H9 (cell line): ENCODE results near the gene SHMT1. TPM values are rescaled to one million over a fixed set of nuclear protein-coding genes. Genes with fewer than 3 reads are reported as not detected.

Source experiments
- DNase-seq: peaks from one replicate; pipeline ENCODE4 v3.0.0-alpha.2; 2017
- H2AFZ ChIP-seq: one replicate; pipeline ENCODE4 v1.6.1; 2013; ENCODE audit warnings: mild to moderate bottlenecking, low read length, control low read depth, moderate library complexity
- H2AK5ac ChIP-seq: 2 replicates; pipeline ENCODE4 v1.6.1; 2013; ENCODE audit warnings: low read length, control low read depth, mixed read lengths; ENCODE audit not compliant: insufficient read length
- H2BK120ac ChIP-seq: one replicate; pipeline ENCODE4 v1.6.1; 2013; ENCODE audit warnings: low read depth, mild to moderate bottlenecking, low read length, control low read depth, inconsistent platforms; ENCODE audit not compliant: poor library complexity, severe bottlenecking
- H2BK12ac ChIP-seq: 2 replicates; pipeline ENCODE4 v1.6.1; 2013; ENCODE audit warnings: low read length, control low read depth, mixed read lengths, low read depth; ENCODE audit not compliant: insufficient read length
- H2BK15ac ChIP-seq: 2 replicates; pipeline ENCODE4 v1.6.1; 2013; ENCODE audit warnings: low read depth, low read length, control low read depth
- H2BK20ac ChIP-seq: one replicate; pipeline ENCODE4 v1.6.1; 2013; ENCODE audit warnings: low read depth, mild to moderate bottlenecking, low read length, control low read depth, inconsistent platforms; ENCODE audit not compliant: poor library complexity, severe bottlenecking
- H2BK5ac ChIP-seq: 2 replicates; pipeline ENCODE4 v1.6.1; 2013; ENCODE audit warnings: low read length, control low read depth, mixed read lengths; ENCODE audit not compliant: insufficient read length
- H3K14ac ChIP-seq: 2 replicates; pipeline ENCODE4 v1.6.1; 2013; ENCODE audit warnings: low read length, control low read depth; ENCODE audit not compliant: insufficient read depth
- H3K18ac ChIP-seq: 2 replicates; pipeline ENCODE4 v1.6.1; 2013; ENCODE audit warnings: low read depth, mild to moderate bottlenecking, mixed read lengths, low read length, control low read depth; ENCODE audit not compliant: insufficient read length
- H3K23ac ChIP-seq: 2 replicates; pipeline ENCODE4 v1.6.1; 2013; ENCODE audit warnings: low read length, control low read depth, mixed read lengths, low read depth; ENCODE audit not compliant: insufficient read length
- H3K23me2 ChIP-seq: 2 replicates; pipeline ENCODE4 v1.6.1; 2013; ENCODE audit warnings: low read depth, mild to moderate bottlenecking, mixed read lengths, low read length, control low read depth; ENCODE audit not compliant: insufficient read length, poor library complexity, severe bottlenecking
- H3K27ac ChIP-seq: 2 replicates; pipeline ENCODE4 v1.5.1; 2013; ENCODE audit warnings: low read length, control low read depth, mixed read lengths, low read depth; ENCODE audit not compliant: insufficient read length
- H3K27me3 ChIP-seq: 2 replicates; pipeline ENCODE4 v1.6.1; 2013; ENCODE audit warnings: low read length, control low read depth, inconsistent platforms; ENCODE audit not compliant: insufficient read depth
- H3K4ac ChIP-seq: 2 replicates; pipeline ENCODE4 v1.6.1; 2013; ENCODE audit warnings: low read depth, mild to moderate bottlenecking, control low read depth, inconsistent platforms, low read length, moderate library complexity
- H3K4me1 ChIP-seq: 2 replicates; pipeline ENCODE4 v1.6.1; 2013; ENCODE audit warnings: low read length, control low read depth, inconsistent platforms; ENCODE audit not compliant: insufficient read depth
- H3K4me2 ChIP-seq: 2 replicates; pipeline ENCODE4 v1.6.1; 2013; ENCODE audit warnings: low read length, control low read depth, mixed read lengths; ENCODE audit not compliant: insufficient read length, insufficient read depth
- H3K56ac ChIP-seq: 2 replicates; pipeline ENCODE4 v1.6.1; 2013; ENCODE audit warnings: low read depth, mild to moderate bottlenecking, mixed read lengths, low read length, control low read depth; ENCODE audit not compliant: insufficient read length
- H3K79me1 ChIP-seq: 2 replicates; pipeline ENCODE4 v1.6.1; 2013; ENCODE audit warnings: low read depth, mild to moderate bottlenecking, moderate library complexity, low read length, control low read depth, inconsistent platforms; ENCODE audit not compliant: insufficient read depth, poor library complexity, severe bottlenecking
- H3K79me2 ChIP-seq: 2 replicates; pipeline ENCODE4 v1.6.1; 2013; ENCODE audit warnings: low read length, control low read depth, inconsistent platforms; ENCODE audit not compliant: insufficient read depth
- H3K9ac ChIP-seq: 2 replicates; pipeline ENCODE4 v1.6.1; 2013; ENCODE audit warnings: low read length, control low read depth, mixed read lengths; ENCODE audit not compliant: insufficient read length; ENCODE audit errors: extremely low read depth
- H3K9me3 ChIP-seq: one replicate; pipeline ENCODE4 v1.6.1; 2013; ENCODE audit warnings: low read depth, low read length, inconsistent platforms; ENCODE audit not compliant: control insufficient read depth
- H3T11ph ChIP-seq: one replicate; pipeline ENCODE4 v1.6.1; 2013; ENCODE audit warnings: mild to moderate bottlenecking, low read length, control low read depth, inconsistent platforms
- H4K20me1 ChIP-seq: one replicate; pipeline ENCODE4 v1.6.1; 2013; ENCODE audit not compliant: control insufficient read depth, insufficient read length, insufficient read depth
- H4K5ac ChIP-seq: 2 replicates; pipeline ENCODE4 v1.6.1; 2013; ENCODE audit warnings: low read depth, mild to moderate bottlenecking, mixed read lengths, low read length, control low read depth; ENCODE audit not compliant: insufficient read length
- H4K8ac ChIP-seq: replicated peaks from 2 replicates; pipeline ENCODE4 v1.6.1; 2013; ENCODE audit warnings: low read length, control low read depth, mixed read lengths, low read depth; ENCODE audit not compliant: insufficient read length
- H4K91ac ChIP-seq: 2 replicates; pipeline ENCODE4 v1.6.1; 2013; ENCODE audit warnings: low read depth, mild to moderate bottlenecking, moderate library complexity, mixed read lengths, low read length, control low read depth; ENCODE audit not compliant: insufficient read length
- H3K27ac Mint-ChIP-seq, 3 experiments: 2 replicates in 2 of 3; 3 replicates in 1 of 3; pipeline ENCODE4 v1.8.0; 2020 to 2021; ENCODE audit warnings: mixed read lengths in 3 of 3, mild to moderate bottlenecking in 1 of 3, moderate library complexity in 1 of 3
- H3K27me3 Mint-ChIP-seq: 2 replicates; pipeline ENCODE4 v1.8.0; 2021; ENCODE audit warnings: low read depth, mild to moderate bottlenecking, moderate library complexity, mixed read lengths
- H3K36me3 Mint-ChIP-seq, 3 experiments: 2 replicates in 2 of 3; 3 replicates in 1 of 3; pipeline ENCODE4 v1.8.0; 2020 to 2021; ENCODE audit warnings: low read depth in 3 of 3, mixed read lengths in 3 of 3; ENCODE audit not compliant: insufficient read depth in 1 of 3
- H3K4me1 Mint-ChIP-seq, 2 experiments: 2 replicates each; pipeline ENCODE4 v1.8.0; 2020; ENCODE audit warnings: mixed read lengths in 2 of 2
- H3K4me3 Mint-ChIP-seq, 2 experiments: 2 replicates in 1 of 2; 3 replicates in 1 of 2; pipeline ENCODE4 v1.8.0; 2020 to 2021; ENCODE audit warnings: mild to moderate bottlenecking in 2 of 2, mixed read lengths in 2 of 2, moderate library complexity in 1 of 2
- H3K9me3 Mint-ChIP-seq, 2 experiments: 2 replicates in 1 of 2; 3 replicates in 1 of 2; pipeline ENCODE4 v1.8.0; 2020; ENCODE audit warnings: mild to moderate bottlenecking in 2 of 2, mixed read lengths in 2 of 2, moderate library complexity in 1 of 2
- WGBS: extraction: QIAGEN DNeasy Blood & Tissue Kit; methylation state at CpG from one replicate; pipeline ENCODE4 v1.1.7; 2013; ENCODE audit warnings: missing lambda C conversion rate, low lambda C conversion rate, mixed read lengths; ENCODE audit not compliant: insufficient read length; ENCODE audit errors: extremely low coverage; 5-methylcytosine and 5-hydroxymethylcytosine counted together
- total RNA-seq: library from RNA; stranded (reverse); gene quantifications from 2 replicates; pipeline ENCODE4 v1.2.1, GENCODE V29; 2021
- TF ChIP-seq, protein P1 (sequence below): fragments of 200-600 bp; sonication (generic); conservative IDR thresholded peaks from 3 replicates; pipeline ENCODE4 v1.8.0; 2021; ENCODE audit warnings: antibody characterized with exemption, mild to moderate bottlenecking

SHMT1 gene
- total RNA-seq, 1 experiment from 2014 or later, result 42.8 TPM

GRCh38 chr17:18381158-18381952 is 18.0 kb upstream of the SHMT1 start:
- peaks cover 13% of the 10 kb centered on the region for H3K27me3 Mint-ChIP-seq

More at GRCh38 chr17:18381158-18381952, 18.0 kb upstream of the SHMT1 start:
- H2BK5ac ChIP-seq, result no peak overlapping the region
- no peak overlapping the region for H3K27ac ChIP-seq
- H2BK15ac ChIP-seq, result no peak overlapping the region
- TF ChIP-seq, protein P1, sequence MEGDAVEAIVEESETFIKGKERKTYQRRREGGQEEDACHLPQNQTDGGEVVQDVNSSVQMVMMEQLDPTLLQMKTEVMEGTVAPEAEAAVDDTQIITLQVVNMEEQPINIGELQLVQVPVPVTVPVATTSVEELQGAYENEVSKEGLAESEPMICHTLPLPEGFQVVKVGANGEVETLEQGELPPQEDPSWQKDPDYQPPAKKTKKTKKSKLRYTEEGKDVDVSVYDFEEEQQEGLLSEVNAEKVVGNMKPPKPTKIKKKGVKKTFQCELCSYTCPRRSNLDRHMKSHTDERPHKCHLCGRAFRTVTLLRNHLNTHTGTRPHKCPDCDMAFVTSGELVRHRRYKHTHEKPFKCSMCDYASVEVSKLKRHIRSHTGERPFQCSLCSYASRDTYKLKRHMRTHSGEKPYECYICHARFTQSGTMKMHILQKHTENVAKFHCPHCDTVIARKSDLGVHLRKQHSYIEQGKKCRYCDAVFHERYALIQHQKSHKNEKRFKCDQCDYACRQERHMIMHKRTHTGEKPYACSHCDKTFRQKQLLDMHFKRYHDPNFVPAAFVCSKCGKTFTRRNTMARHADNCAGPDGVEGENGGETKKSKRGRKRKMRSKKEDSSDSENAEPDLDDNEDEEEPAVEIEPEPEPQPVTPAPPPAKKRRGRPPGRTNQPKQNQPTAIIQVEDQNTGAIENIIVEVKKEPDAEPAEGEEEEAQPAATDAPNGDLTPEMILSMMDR, result no peak
- H3K4ac ChIP-seq, result no peak overlapping the region
- no peak overlapping the region for H3K9ac ChIP-seq
- no peak overlapping the region for H3K23ac ChIP-seq
- no peak overlapping the region for H3T11ph ChIP-seq
- no peaks in the 10 kb centered on the region for H3K36me3 Mint-ChIP-seq
- no peaks in the 10 kb centered on the region for H3K23me2 ChIP-seq
- H2BK20ac ChIP-seq, result no peak overlapping the region
- H3K4me2 ChIP-seq, result no peak overlapping the region
- H2BK12ac ChIP-seq, result no peak overlapping the region
- DNase-seq, result peak; percentile 29
- peaks cover 4 to 11% of the 10 kb centered on the region in 2 experiments; a peak in 3 of 4 replicates for H3K4me1 Mint-ChIP-seq
- H3K9me3 Mint-ChIP-seq, result no peaks in the 10 kb centered on the region
- no peak overlapping the region for H4K91ac ChIP-seq
- no peak overlapping the region for H3K14ac ChIP-seq
- H4K20me1 ChIP-seq, result no peaks in the 10 kb centered on the region
- H4K5ac ChIP-seq, result no peak overlapping the region
- H3K27me3 ChIP-seq, result no peaks in the 10 kb centered on the region
- no peak overlapping the region for H3K56ac ChIP-seq
- no peak overlapping the region for H2AFZ ChIP-seq
- WGBS, result no CpG with 5 or more reads among the region's 23 CpGs
- H3K79me1 ChIP-seq, result no peaks in the 10 kb centered on the region
- no peak overlapping the region for H3K4me3 Mint-ChIP-seq
- H4K8ac ChIP-seq, result no peak overlapping the region
- H3K18ac ChIP-seq, result no peak overlapping the region
- no peaks in the 10 kb centered on the region for H3K79me2 ChIP-seq
- no peaks in the 10 kb centered on the region for H3K9me3 ChIP-seq
- H3K27ac Mint-ChIP-seq, result peak overlapping the region in 1 of 3 experiments; percentile 16; a peak in 3 of 7 replicates
- H2AK5ac ChIP-seq, result no peak overlapping the region
- no peaks in the 10 kb centered on the region for H3K4me1 ChIP-seq
- no peak overlapping the region for H2BK120ac ChIP-seq
